ENCODE data around the gene USHBP1.
"Not testable (repeated sequence)": the region's sequence is repeated elsewhere in the genome, so short reads cannot be mapped to it uniquely, and the experiment has no call there.

USHBP1 gene

DNA sequence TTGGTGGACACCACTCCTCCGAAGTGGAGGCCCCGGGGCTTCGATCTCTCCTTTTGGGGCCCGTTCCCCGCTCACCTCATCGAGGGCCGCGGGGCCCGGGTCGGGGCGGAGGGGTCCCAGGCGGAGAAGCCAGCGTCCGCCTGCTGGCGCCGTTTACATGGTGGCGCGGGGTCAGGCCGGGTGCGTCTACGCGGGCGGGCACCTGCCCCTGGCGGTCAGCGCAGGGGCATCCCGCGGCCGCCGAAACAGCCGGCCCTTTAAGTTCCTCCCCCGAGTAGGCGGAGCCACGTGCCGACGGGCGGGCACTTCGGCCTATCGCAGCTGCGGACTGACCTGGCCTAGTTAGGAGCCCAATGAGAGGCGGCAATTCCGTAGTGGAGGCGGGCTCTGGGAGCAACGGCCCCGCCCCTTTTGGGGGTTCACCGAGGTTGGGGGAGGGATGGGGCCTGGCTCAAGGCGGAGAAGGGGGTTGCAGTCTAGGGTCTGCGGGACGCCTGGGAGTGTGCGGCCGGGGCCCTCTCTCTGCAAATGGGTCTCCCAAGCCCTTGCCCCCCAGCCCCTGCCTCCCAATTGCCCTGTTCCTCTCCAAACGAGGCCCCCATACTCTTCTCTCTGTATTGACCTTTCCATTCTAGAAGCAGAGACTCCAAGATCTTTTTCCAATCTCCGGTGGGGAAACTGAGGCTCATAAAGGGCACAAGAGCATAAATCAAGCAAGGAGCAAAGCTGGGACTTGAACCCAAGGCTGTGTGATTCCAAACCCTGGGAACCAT is 38.8 kb upstream of the USHBP1 start, which contains the start of gene ABHD8:
Gene ABHD8, minus strand, starts transcription at position 259 of the 773 bp plus-strand sequence. CDS start 1,809 bp downstream, outside the sequence.
- Mint-ChIP-seq H3K36me3 (no peaks in the 10 kb centered on the region), H3K27ac (peak within 1 kb of the TSS; percentile 63), H3K9me3 (no peaks in the 10 kb centered on the region), H3K27me3 (no peaks in the 10 kb centered on the region), H3K4me3 (peak within 1 kb of the TSS; percentile 75), H3K4me1 (peaks cover 39% of the 10 kb centered on the region)
- peak; percentile 81 for ATAC-seq

DNA sequence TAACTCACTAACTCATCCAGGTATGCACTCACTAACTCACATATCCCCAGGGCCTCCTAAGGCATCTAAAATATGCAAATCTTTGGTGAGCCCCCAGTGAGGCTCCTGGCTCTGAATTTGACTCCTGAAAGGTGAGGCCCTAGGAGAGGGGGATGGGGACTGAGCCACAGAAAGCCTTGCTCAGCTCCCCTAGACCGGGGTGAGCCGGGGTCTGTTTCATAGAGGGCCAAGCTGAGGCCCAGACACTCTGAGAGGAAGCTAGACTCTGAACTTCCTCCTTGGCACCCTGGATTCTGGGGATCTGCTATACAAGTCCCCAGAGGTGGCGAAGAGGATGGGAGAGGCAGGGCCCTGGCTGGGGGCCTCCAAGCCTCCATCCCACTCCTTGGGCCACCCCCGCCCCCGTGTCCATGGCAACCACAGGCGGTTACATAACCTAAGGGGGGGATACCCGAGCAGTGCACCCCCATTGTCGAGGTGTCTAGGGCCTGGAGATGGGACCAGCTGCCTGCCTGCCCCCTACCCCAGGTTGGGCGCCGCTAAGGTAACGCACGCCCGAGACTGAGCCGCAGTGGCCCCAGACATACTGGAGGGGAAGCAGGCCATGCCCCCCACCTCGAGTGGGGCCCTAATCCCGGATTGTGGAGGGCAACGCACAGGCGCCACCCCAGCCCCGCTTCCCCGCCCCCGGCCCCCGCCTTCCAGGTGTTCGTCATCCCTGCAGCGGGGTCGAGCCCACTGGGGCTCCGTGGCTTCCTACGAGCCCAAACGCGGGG is 38.0 kb upstream of the USHBP1 start:
- H3K4me3 Mint-ChIP-seq = peak overlapping the region; percentile 75
- ATAC-seq = no peak
- H3K27ac Mint-ChIP-seq = peak overlapping the region; percentile 63
- H3K27me3 Mint-ChIP-seq = no peaks in the 10 kb centered on the region
- H3K36me3 Mint-ChIP-seq = no peaks in the 10 kb centered on the region
- peaks cover 33% of the 10 kb centered on the region for H3K4me1 Mint-ChIP-seq
- no peaks in the 10 kb centered on the region for H3K9me3 Mint-ChIP-seq

DNA sequence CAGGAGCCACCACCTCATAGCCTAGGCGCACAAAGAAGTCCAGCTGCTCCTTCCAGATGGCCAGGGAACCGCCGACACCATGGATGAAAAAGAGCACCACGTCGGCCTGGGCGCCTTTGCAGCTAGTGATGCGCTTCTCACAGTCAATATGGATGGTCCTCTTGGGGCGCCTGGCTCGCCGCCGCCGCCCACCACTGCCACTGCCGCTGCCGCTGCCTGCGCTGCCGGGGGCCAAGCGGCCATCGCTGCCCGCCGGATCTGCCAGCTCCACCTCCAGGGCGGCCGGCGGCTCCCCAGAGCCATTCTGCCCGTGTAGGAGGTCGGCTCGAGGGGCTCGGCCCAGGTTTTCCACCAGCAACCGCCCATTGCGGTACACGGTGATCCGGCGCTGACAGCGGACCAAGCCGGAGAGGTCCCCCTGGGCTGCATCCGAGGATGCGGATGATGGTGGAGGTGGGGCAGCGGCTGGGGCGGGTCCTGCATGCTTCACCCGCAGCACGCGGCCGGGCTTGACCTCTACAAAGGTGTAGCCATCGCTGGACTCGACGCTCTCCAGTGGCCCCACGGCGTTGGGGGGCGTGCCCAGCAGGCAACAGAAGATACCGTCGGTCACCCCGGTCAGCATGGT is 36.6 kb upstream of the USHBP1 start:
- ATAC-seq = no peak
- no peak overlapping the region for H3K27ac Mint-ChIP-seq
- H3K4me3 Mint-ChIP-seq = peak overlapping the region; percentile 35
- no peaks in the 10 kb centered on the region for H3K9me3 Mint-ChIP-seq
- no peaks in the 10 kb centered on the region for H3K27me3 Mint-ChIP-seq
- H3K4me1 Mint-ChIP-seq = peaks cover 27% of the 10 kb centered on the region
- no peaks in the 10 kb centered on the region for H3K36me3 Mint-ChIP-seq

GRCh38 chr19:17296976-17297375 is 32.4 kb upstream of the USHBP1 start:
- peaks cover 8% of the 10 kb centered on the region for H3K4me1 Mint-ChIP-seq
- H3K4me3 Mint-ChIP-seq = no peak overlapping the region
- H3K9me3 Mint-ChIP-seq = no peaks in the 10 kb centered on the region
- no peak for ATAC-seq
- H3K36me3 Mint-ChIP-seq = peaks cover 7% of the 10 kb centered on the region
- no peak overlapping the region for H3K27ac Mint-ChIP-seq
- H3K27me3 Mint-ChIP-seq = no peaks in the 10 kb centered on the region

- Mint-ChIP-seq H3K27me3 (no peaks in the 10 kb centered on the region), H3K9me3 (no peaks in the 10 kb centered on the region), H3K27ac (no peak overlapping the region), H3K4me3 (no peak overlapping the region), H3K36me3 (peaks cover 7% of the 10 kb centered on the region), H3K4me1 (peaks cover 11% of the 10 kb centered on the region)
- no peak for ATAC-seq
Observed at GRCh38 chr19:17296273-17296672, 31.7 kb upstream of the USHBP1 start.

DNA sequence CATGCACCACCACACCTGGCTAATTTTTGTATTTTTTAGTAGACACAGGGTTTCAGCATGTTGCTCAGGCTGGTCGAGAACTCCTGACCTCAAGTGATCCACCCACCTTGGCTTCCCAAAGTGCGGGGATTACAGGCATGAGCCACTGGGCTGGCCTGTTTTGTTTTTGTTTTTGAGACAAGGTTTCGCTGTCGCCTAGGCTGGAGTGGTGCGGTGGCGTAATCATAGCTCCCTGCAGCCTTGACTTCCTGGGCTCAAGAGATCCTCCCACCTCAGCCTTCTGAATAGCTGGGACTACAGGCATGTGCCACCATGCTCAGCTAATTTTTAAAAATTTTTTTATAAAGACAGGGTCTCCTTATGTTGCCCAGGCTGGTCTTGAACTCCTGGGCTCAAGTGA is 31.0 kb upstream of the USHBP1 start:
- not testable (repeated sequence) for H3K27ac Mint-ChIP-seq, ATAC-seq, H3K36me3 Mint-ChIP-seq, H3K27me3 Mint-ChIP-seq, H3K9me3 Mint-ChIP-seq, H3K4me3 Mint-ChIP-seq
- H3K4me1 Mint-ChIP-seq = peaks cover 11% of the 10 kb centered on the region

DNA sequence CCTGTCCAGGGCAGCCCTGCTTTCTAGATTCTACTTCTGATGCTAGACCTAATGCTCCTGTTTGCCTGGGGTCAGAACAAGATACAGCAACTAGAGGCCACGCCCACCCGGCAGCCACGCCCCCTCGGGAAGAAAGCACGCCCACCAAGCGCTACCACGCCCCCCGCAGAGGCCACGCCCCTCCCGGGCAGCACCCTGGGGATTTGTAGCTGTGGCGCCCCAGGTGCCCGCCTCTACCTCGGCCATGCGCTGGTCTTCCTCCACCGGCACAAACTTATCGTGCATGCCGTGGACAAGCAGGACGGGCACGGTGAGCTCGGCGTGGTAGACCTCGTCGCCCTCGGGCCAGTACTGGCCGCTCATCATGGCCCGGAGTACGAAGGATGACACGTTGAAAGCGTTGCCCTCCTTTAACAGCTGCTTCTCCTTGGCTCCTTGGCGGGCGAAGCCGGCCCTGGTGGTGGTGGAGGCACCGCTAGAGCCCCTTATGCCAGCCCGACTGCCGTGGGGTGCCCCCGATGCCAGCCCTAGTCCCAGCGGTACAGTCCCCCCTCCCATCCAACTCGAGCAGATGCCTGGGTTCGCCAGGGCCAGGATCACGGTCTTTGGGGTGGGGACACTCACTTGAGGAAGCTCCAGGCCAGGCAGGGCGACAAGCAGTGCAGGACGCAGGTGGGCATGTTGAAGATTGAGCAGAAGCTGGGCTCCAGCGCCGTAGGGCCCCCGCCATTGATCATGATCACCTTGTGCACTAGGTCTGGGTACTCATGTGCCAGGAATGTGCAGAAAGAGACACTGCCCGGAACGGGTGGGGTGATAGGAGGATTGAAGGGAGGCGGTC is 29.7 kb upstream of the USHBP1 start:
- peaks cover 7% of the 10 kb centered on the region for H3K36me3 Mint-ChIP-seq
- H3K4me1 Mint-ChIP-seq = peaks cover 11% of the 10 kb centered on the region
- H3K4me3 Mint-ChIP-seq = no peak overlapping the region
- H3K27me3 Mint-ChIP-seq = no peaks in the 10 kb centered on the region
- ATAC-seq = no peak
- H3K27ac Mint-ChIP-seq = no peak overlapping the region
- no peaks in the 10 kb centered on the region for H3K9me3 Mint-ChIP-seq

DNA sequence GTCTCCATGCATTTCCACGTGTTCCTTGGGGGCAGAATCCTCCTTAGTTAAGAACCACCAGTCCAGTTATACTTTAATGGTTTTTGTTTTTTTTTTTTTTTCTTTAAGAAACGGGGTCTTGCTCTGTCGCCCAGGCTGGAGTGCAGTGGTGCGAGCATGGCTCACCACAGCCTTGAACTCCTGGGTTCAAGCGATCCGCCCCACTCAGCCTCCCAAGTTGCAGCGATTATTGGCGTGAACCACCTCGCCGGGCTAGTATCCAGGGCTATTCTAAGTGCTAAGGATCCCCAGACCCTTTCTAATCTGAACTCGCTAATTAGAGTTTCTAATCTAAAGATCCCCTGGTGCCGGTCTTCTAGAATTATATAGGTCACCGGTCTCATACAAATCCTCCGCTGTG is 29.1 kb upstream of the USHBP1 start:
- Mint-ChIP-seq H3K27me3 (no peaks in the 10 kb centered on the region), H3K4me1 (peaks cover 11% of the 10 kb centered on the region), H3K27ac (no peak overlapping the region), H3K9me3 (no peaks in the 10 kb centered on the region), H3K4me3 (no peak overlapping the region), H3K36me3 (peaks cover 7% of the 10 kb centered on the region)
- ATAC-seq = no peak

- Mint-ChIP-seq H3K27ac (peak overlapping the region; percentile 81), H3K27me3 (no peaks in the 10 kb centered on the region), H3K36me3 (peaks cover 7% of the 10 kb centered on the region), H3K4me1 (peaks cover 11% of the 10 kb centered on the region), H3K9me3 (no peaks in the 10 kb centered on the region), H3K4me3 (peak overlapping the region; percentile 76)
- ATAC-seq = peak; percentile 96
Observed at GRCh38 chr19:17292301-17293074, 27.9 kb upstream of the USHBP1 start.

GRCh38 chr19:17289489-17289888 is 24.9 kb upstream of the USHBP1 start:
- Mint-ChIP-seq H3K27me3 (no peaks in the 10 kb centered on the region), H3K36me3 (peaks cover 16% of the 10 kb centered on the region), H3K4me1 (peaks cover 11% of the 10 kb centered on the region), H3K27ac (no peak overlapping the region), H3K4me3 (no peak overlapping the region), H3K9me3 (no peaks in the 10 kb centered on the region)
- peak; percentile 37 for ATAC-seq

GRCh38 chr19:17286752-17287151 is 22.2 kb upstream of the USHBP1 start:
- no peaks in the 10 kb centered on the region for H3K9me3 Mint-ChIP-seq
- H3K27ac Mint-ChIP-seq = no peak overlapping the region
- H3K4me3 Mint-ChIP-seq = no peak overlapping the region
- peaks cover 20% of the 10 kb centered on the region for H3K4me1 Mint-ChIP-seq
- no peak for ATAC-seq
- peaks cover 26% of the 10 kb centered on the region for H3K36me3 Mint-ChIP-seq
- no peaks in the 10 kb centered on the region for H3K27me3 Mint-ChIP-seq

DNA sequence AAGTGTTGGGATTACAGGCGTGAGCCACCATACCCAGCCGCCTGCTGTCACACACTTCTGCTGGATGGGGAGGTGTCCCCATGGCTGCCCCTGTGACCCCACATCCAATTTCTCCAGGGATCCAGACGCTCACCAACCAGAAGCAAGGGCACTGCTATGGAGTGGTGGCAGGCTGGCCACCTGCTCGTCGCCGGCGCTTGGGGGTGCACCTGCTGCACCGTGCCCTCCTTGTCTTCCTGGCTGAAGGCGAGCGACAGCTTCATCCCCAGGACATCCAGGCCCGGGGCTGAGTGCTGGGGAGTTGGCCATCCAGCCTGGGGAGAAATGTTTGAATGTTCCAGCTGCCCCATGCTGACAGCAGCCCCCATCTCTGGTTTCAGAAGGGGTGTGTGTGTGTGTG is 21.7 kb upstream of the USHBP1 start:
- H3K9me3 Mint-ChIP-seq = no peaks in the 10 kb centered on the region
- no peaks in the 10 kb centered on the region for H3K27me3 Mint-ChIP-seq
- no peak for ATAC-seq
- no peak overlapping the region for H3K27ac Mint-ChIP-seq
- no peak overlapping the region for H3K4me3 Mint-ChIP-seq
- peaks cover 26% of the 10 kb centered on the region for H3K36me3 Mint-ChIP-seq
- peaks cover 23% of the 10 kb centered on the region for H3K4me1 Mint-ChIP-seq

GRCh38 chr19:17285415-17286135 is 21.0 kb upstream of the USHBP1 start:
- no peak for ATAC-seq
- H3K9me3 Mint-ChIP-seq = no peaks in the 10 kb centered on the region
- peaks cover 26% of the 10 kb centered on the region for H3K36me3 Mint-ChIP-seq
- H3K27me3 Mint-ChIP-seq = no peaks in the 10 kb centered on the region
- peaks cover 25% of the 10 kb centered on the region for H3K4me1 Mint-ChIP-seq
- H3K27ac Mint-ChIP-seq = no peak overlapping the region
- no peak overlapping the region for H3K4me3 Mint-ChIP-seq

Data from stimulated activated memory B cell treated with anti-CD40 and anti-IgM and Interleukin-4, amounts not matched to agents 10 μg/mL and 1 μg/mL and 100 μg/mL, for 72 hours (primary cell).